T-helper 17 cell (primary cell): ENCODE data around the gene PPP2R5B. TPM values are rescaled to one million over a fixed set of nuclear protein-coding genes. Genes with fewer than 3 reads are reported as not detected.

Experiments used
- ATAC-seq: fragments of 150-1000 bp; cut with Tn5 transposase; 2 replicates; pipeline ENCODE4 v1.10.0; 2021; ENCODE audit warnings: mild to moderate bottlenecking, moderate library complexity
- DNase-seq, 3 donors: peaks; one replicate each; pipeline versions ENCODE4 v3.0.0 to v3.0.0-alpha.2; 2020 to 2021
- H3K9me3 ChIP-seq: one replicate; pipeline ENCODE4 v1.7.0; 2013; ENCODE audit warnings: low read length, mild to moderate bottlenecking; ENCODE audit not compliant: control insufficient read depth, poor library complexity, severe bottlenecking
- H3K27ac Mint-ChIP-seq: one replicate; pipeline ENCODE4 v1.8.0; 2022; ENCODE audit warnings: mild to moderate bottlenecking, moderate library complexity, mixed read lengths
- H3K27me3 Mint-ChIP-seq: one replicate; pipeline ENCODE4 v1.8.0; 2022; ENCODE audit warnings: mixed read lengths
- H3K36me3 Mint-ChIP-seq: one replicate; pipeline ENCODE4 v1.8.0; 2022; ENCODE audit warnings: low read depth, mixed read lengths
- H3K4me1 Mint-ChIP-seq: one replicate; pipeline ENCODE4 v1.8.0; 2022; ENCODE audit warnings: mild to moderate bottlenecking, mixed read lengths
- H3K4me3 Mint-ChIP-seq: one replicate; pipeline ENCODE4 v1.8.0; 2022; ENCODE audit warnings: mild to moderate bottlenecking, moderate library complexity, mixed read lengths
- total RNA-seq, 4 donors: library from RNA in 2 of 4; stranded (reverse) in 2 of 4; gene quantifications; one replicate each; pipeline ENCODE4 v1.2.3 and lab custom pipeline; 2022 to 2026

PPP2R5B gene
- total RNA-seq, 2 donors from 2014 or later: 21.5 to 25.3 TPM

DNA sequence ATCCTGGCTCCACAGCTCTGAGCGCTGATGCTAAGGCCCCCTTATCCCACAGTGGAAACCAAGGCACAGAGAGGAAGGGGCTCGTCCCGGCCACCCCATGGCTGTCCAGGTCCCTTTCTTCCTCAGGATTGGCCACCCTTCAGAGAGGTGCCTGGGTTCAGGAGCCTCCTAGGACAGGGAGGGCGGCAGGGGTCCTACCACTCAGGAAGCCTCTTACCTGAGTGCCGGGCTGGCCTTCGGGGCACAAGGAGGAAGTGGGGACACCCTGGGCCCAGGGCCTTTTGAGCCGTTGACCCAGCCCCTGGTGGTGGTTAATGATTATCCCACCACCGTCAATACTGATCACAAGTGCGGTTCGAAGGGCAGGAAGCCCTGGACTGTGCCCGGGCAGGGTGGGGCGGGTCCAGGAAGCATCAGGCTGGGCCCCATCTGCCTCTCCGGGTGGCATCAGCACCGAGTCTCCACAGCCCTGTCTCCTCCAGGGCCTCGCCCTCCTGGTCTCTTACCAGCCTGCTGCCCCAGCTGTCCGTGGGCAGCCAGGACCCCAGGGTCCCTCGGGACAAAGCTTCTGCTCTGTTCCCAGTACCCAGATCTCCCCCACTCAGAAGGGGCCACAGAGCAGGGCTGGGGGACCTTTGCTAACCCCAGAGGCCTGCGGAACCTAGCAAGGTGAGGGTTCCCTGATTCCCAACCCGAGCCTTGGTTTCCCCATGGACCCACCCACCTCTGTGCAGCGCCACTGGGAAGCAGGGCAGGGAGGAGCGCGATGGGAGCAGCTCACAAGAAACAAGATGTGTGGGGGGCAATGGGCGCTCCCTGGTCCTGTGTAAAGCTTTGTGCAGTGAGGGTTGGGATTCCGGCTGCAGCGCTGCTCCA lies 31.1 kb upstream of the PPP2R5B start:
- H3K27ac Mint-ChIP-seq: no peak overlapping the region
- ATAC-seq (peak; percentile 2), DNase-seq (no peak)
- H3K4me1 Mint-ChIP-seq: peaks cover 13% of the 10 kb centered on the region
- H3K4me3 Mint-ChIP-seq: no peak overlapping the region
- H3K27me3 Mint-ChIP-seq: no peaks in the 10 kb centered on the region
- no peaks in the 10 kb centered on the region for H3K9me3 ChIP-seq
- no peaks in the 10 kb centered on the region for H3K36me3 Mint-ChIP-seq

DNA sequence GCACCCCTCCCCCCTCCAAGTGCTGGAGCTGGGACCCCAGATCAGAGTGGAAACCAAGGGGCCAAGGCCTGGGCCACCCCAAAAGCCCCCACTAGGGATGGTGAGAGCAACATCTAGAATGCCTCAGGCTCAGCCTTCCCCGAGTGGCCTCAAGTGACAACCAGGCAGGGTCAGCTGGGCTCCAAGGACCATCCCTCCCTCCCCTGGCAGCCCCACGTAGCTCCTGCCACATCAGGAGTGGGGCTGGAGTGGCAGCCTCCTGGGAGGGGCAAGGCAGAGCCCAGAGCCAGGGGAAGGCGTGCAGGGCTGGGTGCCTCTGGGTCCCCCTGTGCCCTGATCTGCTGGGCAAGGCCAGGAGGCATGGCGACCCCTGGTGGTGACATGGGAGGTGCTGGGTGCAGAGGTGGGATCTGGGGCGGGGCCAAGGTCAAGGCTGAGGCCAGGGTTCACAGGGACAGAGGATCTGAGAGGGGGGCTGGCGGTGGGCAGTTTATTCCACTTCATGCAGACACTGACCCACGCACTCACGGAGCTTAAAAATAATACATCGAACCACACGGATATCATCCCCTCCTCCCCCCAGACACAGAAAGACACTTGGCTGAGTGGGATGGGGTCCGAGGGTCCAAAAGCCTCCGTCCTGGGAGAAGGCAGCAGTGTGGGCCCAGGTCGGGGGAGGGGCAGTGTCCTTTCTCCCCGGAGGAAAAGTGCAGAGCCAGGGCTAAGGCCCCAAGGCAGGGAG lies 30.2 kb upstream of the PPP2R5B start:
- ATAC-seq (peak; percentile 86), DNase-seq (peak; percentile 73 to 92 (median 83))
- Mint-ChIP-seq H3K36me3 (peaks cover 2% of the 10 kb centered on the region), H3K4me3 (peak overlapping the region; percentile 12), H3K27me3 (no peaks in the 10 kb centered on the region), H3K4me1 (peaks cover 13% of the 10 kb centered on the region), H3K27ac (no peak overlapping the region)
- no peaks in the 10 kb centered on the region for H3K9me3 ChIP-seq

DNA sequence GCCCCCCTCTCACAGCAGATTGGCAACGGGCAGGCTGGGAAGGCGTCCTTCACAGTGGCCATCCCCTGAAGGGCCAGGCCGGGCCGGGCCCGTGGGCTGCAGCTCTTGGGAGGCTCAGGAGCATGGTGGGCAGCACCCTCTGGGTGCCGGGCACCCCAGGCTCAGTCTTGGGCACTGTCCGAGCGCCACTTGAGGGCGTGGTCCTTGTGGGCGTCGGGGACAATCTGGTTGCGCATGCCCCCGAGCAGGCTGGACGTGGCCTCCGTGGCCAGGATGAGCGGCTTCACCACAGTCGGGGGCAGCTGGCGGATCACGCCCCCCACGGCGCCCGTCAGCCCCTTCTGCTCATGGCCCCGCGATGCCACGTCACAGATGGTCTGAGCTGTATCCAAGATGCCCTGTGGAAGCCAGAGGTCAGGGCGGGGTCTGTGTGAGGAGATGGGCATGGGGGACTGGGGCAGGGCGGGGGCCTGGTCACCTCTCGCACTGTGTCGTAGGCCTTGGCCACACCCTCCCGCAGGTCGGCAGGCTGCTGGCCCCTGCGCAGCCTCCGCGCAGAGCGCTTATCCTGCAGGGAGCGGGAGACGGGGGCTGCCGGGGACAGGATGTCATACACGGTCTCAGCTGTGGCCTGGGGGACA lies 29.6 kb upstream of the PPP2R5B start:
- DNase-seq: no peak
- no peak overlapping the region for H3K27ac Mint-ChIP-seq

DNA sequence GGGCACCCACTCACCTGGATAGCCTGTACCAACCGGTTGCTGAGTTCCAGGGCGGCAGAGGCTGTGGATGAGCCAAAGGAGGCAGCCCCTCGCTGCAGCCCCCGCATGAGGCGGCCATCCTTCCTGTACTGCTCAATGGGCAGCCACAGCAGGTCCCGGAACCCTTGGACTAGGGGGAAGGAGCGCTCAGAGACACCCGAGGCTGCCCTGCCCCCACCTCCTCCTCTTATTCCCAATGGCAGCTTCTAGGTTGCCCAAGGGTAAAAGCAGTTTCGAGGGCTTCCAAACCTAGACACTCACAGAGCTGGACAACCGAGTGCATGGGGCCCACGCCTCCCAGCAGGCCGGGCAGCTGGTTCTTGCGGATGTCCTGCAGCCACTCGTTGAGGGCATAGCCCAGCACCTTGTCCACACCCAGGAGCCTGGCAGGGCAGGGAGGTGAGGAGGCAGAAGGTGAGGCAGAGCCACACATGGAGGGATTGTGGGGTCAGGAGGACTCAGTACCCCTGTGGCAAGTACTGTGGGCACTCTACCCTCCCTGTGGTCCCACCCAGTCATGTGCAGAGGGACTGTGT lies 28.0 kb upstream of the PPP2R5B start:
- Mint-ChIP-seq H3K27me3 (no peaks in the 10 kb centered on the region), H3K4me1 (peaks cover 29% of the 10 kb centered on the region), H3K36me3 (peaks cover 6% of the 10 kb centered on the region), H3K27ac (peak overlapping the region; percentile 100), H3K4me3 (no peak overlapping the region)
- no peak for ATAC-seq
- no peaks in the 10 kb centered on the region for H3K9me3 ChIP-seq
- no peak for DNase-seq

More for the DNA sequence above, 29.6 kb upstream of the PPP2R5B start:
- no peaks in the 10 kb centered on the region for H3K9me3 ChIP-seq
- Mint-ChIP-seq H3K36me3 (peaks cover 2% of the 10 kb centered on the region), H3K27me3 (no peaks in the 10 kb centered on the region), H3K4me1 (peaks cover 20% of the 10 kb centered on the region), H3K4me3 (peak overlapping the region; percentile 12)
- peak; percentile 2 for ATAC-seq

DNA sequence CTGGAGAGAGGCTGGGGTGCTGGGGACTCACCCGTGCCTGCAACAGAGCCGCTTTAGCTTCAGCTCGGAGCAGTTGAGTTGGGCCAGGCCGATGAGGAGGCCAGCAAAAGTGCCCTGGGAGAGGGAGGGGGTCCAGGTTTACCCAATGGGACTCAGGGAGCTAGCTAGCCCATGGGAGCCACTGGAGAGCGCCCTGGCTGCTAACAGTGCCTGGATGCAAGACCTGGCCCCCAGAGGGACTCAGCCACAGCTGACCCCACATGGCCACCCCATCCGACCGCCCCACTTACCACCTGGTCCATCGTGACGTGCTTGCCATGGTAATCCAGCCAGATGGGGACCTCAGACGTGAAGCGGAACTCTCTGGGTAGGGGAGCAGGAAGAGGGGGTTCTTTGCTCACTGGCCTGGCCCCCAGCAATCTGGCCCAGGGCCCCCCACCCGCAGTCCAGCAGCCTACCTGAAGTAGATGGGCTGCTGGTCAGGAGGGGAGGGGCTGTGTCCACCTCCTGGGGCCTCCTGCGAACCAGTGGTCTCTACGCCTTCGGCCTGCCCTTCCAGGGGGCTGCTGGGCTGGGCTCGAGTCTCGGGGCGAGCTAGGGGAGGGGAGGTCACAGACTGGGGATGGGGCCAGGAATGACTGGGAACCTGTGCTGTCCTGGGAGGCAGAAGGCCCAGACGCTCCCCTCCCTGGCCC lies 27.0 kb upstream of the PPP2R5B start:
- Mint-ChIP-seq H3K27ac (peak overlapping the region; percentile 100), H3K36me3 (peaks cover 6% of the 10 kb centered on the region), H3K4me1 (peaks cover 29% of the 10 kb centered on the region), H3K4me3 (no peak overlapping the region), H3K27me3 (no peaks in the 10 kb centered on the region)
- DNase-seq (no peak), ATAC-seq (no peak)
- H3K9me3 ChIP-seq: no peaks in the 10 kb centered on the region

DNA sequence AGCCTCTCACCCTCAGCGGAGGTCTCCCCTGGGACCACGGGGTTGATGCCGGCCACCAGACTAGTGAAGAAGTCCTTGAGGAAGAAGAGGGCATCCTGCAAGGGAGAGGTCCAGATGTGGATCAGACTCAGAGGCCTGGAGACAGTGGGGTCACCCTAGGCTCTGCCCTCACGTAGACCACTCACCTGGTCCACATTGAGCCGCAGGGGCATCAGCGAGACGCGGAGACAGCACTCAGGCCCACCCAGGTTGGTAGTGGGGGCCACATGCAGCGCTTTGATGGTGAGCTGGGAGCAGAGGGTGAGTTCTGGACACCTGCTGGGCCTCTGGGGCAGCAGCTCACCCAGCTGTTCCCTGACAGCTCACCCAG lies 26.4 kb upstream of the PPP2R5B start:
- Mint-ChIP-seq H3K4me3 (no peak overlapping the region), H3K4me1 (peaks cover 29% of the 10 kb centered on the region), H3K27ac (peak overlapping the region; percentile 100), H3K27me3 (no peaks in the 10 kb centered on the region), H3K36me3 (peaks cover 6% of the 10 kb centered on the region)
- no peaks in the 10 kb centered on the region for H3K9me3 ChIP-seq
- DNase-seq (no peak), ATAC-seq (no peak)

DNA sequence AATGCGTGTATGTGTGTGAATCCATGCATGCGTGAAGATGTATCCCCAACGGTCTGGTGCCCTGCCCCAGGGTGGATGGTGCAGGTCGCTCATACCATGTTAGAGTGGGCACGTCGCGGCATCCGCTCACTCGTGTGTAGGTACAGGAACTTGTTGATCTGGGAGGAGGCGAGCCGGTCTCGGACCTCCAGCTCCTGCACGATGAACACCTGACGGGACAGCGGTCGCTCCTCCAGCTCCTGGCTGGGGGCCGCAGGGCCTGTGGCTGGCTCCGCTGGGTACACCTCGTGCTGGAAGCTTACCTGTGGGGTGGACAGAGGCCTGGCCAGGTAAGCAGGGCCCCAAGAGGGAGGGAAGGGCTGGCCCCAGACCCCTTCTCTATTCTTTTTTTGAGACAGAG lies 25.9 kb upstream of the PPP2R5B start:
- Mint-ChIP-seq H3K27me3 (no peaks in the 10 kb centered on the region), H3K27ac (peak overlapping the region; percentile 100), H3K4me1 (peaks cover 29% of the 10 kb centered on the region), H3K36me3 (peaks cover 6% of the 10 kb centered on the region), H3K4me3 (no peak overlapping the region)
- DNase-seq: no peak
- no peaks in the 10 kb centered on the region for H3K9me3 ChIP-seq
- no peak for ATAC-seq

DNA sequence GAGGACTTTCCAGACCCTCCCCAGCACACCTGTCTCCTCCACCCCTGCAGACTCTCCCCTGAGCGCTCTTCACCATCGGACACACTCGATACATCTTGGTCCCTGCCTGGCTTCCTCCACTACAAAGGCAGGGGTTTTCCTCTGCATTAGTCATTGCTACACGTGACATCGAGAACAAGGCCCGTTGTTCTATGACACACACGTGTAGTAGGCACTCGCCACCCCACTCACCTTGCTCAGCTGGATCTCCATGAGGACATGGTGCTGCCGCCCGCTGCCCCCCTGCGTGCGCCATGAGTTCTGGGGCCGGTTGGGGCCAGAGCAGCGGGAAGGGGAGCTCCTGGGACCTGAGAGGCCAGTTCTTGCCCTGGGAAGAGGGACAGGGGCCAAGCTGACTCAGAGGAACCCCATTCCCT lies 24.2 kb upstream of the PPP2R5B start:
- no peaks in the 10 kb centered on the region for H3K9me3 ChIP-seq
- DNase-seq (peak; percentile 47 to 73 (median 56)), ATAC-seq (peak; percentile 96)
- H3K27me3 Mint-ChIP-seq: no peaks in the 10 kb centered on the region
- peaks cover 6% of the 10 kb centered on the region for H3K36me3 Mint-ChIP-seq
- peak overlapping the region; percentile 100 for H3K27ac Mint-ChIP-seq
- peaks cover 26% of the 10 kb centered on the region for H3K4me1 Mint-ChIP-seq
- peak overlapping the region; percentile 88 for H3K4me3 Mint-ChIP-seq

DNA sequence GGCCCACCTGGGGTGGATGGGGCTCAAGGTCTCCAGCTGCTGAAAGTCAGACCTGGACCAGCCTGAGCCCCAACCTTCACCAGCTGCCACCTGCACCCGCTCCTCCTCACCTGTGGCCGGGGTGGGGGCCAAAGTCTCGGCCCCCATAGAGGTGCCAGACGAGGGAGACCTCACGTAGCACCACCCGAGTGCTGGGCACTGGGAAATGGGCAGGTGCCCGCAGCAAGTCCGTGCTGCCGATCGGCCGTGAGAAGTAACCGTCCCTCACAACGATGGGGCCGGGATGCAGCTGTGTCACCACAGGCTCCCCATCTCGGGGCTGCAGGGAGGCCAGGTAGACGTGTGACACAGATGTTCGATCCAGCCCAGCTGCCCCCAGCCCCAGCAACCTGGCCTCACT lies 23.7 kb upstream of the PPP2R5B start:
- Mint-ChIP-seq H3K36me3 (peaks cover 6% of the 10 kb centered on the region), H3K4me1 (peaks cover 23% of the 10 kb centered on the region), H3K4me3 (no peak overlapping the region), H3K27ac (peak overlapping the region; percentile 100), H3K27me3 (no peaks in the 10 kb centered on the region)
- no peak for DNase-seq
- H3K9me3 ChIP-seq: no peaks in the 10 kb centered on the region
- ATAC-seq: no peak

DNA sequence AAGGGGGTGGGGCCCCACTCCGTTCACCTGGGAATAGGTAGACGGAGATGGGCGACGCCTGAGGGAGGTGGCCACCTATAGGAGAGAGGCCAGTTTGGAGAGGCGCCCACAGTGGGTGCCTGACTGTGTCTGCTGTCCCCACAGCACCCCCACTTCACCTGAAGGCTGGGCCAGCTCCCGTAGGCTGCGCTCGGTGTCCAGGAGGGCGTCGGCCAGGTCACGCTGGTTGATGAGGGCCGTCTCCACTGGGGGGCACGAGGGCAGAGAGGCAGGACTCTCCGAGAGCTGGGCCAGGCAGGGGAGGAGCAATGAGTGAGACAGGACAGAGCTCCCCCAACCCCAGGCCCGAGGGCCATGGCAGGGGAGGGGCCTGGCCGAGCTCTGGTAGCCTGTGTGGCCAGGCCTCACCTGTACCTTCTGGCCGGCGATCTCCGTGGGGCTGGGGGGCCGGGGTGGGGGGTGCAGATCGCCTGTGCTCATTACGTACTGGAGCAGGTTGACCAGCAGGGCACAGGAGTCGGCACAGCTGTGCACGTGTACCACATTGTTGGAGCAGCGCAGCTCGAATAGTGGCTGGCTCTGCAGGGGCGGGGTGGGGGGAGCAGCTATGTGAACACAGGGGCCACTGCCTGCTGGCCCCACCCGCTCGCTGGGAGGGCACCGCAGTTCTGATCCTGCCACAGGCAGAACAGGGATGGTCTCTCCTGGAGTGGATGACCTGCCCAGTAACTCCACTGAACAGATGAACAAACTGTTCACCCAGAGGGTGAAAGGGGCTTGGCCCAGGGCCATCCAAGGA lies 22.2 kb upstream of the PPP2R5B start:
- no peaks in the 10 kb centered on the region for H3K27me3 Mint-ChIP-seq
- H3K9me3 ChIP-seq: no peaks in the 10 kb centered on the region
- H3K4me1 Mint-ChIP-seq: peaks cover 20% of the 10 kb centered on the region

DNA sequence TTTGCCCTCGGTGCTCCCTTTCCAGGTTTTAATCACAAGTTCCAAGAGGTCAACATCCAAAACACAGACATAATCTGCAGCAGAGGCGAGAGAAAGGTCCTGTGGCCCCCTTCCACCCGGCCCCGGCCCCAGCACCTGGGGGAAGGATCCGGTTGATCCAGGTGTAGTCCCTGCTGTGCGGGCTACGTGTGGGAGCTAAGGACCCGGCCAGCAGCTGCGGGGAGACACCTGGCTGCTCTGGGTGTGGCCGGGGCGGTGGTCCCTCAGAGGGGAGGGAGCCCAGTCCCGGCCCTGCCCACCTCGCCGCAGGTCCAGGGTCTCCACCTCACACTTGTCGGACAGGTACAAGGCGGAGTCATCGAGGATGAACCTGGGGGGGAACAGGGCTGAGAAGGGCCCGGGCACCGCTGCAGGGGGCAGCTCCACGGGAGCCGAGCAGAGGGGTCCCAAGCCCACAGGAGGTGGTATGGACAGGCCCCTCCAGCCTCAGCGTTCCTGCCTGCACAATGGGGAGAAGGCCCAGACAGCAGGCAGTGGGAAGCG lies 21.1 kb upstream of the PPP2R5B start:
- Mint-ChIP-seq H3K4me1 (peaks cover 20% of the 10 kb centered on the region), H3K36me3 (peaks cover 6% of the 10 kb centered on the region), H3K4me3 (no peak overlapping the region), H3K27ac (no peak overlapping the region), H3K27me3 (no peaks in the 10 kb centered on the region)
- DNase-seq (no peak), ATAC-seq (no peak)
- H3K9me3 ChIP-seq: no peaks in the 10 kb centered on the region

More for the DNA sequence above, 22.2 kb upstream of the PPP2R5B start:
- Mint-ChIP-seq H3K27ac (peak overlapping the region; percentile 100), H3K36me3 (peaks cover 6% of the 10 kb centered on the region), H3K4me3 (no peak overlapping the region)
- ATAC-seq (no peak), DNase-seq (no peak)
